HL-60/S4 treated with retinoic acid at 250 ng/mL for 4 days and 3 days (cell line): ENCODE measurements around the gene NRM.

Experiments used
- in situ Hi-C: fragments of 300-500 bp; cut with MboI; formaldehyde crosslinking; loops from 2 replicates; pipeline ENCODE4 v1.7.0; 2022; ENCODE audit warnings: low sequenced_read_pairs

NRM gene

DNA sequence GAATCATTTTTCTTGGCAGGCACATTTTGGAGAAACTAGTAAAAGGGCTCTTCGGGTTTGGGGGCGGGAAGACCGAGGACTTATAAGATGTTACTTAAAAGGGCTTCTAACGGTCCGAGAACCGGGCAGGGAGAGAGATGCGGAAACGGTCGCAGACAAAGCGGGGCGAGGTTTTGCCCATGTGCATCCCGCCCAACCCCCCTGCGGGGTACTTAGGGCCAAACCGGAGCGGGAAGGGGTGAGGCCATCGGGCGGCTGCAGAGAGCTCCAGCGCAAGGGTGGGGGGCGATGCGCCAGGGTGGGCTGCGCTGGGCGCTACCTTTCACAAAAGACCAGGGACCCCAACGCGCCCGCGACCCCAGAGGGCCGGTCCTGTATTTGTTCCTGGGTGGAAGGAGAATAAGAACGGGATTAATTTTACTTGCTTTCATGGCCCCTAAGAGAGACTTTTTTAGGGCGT is 30.0 kb upstream of the NRM start:
- in situ Hi-C loops = no loop called here

DNA sequence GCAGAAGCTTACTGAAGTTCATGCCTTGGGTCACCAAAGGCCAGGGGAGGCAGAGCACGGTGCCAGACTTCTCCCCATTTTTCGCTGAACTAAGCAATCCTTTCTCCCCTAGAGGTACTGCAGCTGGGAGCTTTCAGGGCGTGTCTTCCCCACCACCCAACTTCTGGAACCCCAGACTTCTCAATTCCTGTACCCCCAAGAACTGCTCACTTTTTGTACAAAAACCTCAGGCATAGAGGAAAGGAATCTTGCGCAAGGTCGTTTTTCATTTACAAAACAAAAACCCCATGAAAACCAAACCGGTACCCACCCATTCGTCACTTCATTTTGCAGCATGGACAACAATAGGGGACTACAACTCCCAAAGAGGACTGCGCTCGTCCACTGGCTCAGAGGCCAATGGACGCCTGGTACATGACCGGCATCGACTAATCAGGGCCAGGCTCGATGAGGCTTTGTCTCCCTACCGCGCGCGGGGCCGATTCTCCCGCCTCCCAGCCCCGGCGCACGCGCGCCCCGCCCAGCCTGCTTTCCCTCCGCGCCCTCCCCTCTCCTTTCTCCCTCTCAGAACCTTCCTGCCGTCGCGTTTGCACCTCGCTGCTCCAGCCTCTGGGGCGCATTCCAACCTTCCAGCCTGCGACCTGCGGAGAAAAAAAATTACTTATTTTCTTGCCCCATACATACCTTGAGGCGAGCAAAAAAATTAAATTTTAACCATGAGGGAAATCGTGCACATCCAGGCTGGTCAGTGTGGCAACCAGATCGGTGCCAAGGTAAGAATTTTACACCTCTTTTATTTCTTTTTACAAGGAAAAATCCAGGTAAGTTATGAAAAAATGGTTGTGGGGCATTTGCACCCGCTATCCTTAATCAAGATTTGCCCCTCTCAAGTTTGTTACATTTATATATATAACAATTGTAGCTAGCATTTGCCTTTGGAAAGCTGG is 29.3 kb upstream of the NRM start, which contains the start of gene TUBB:
Gene TUBB, plus strand, starts transcription at position 562 of the 947 bp plus-strand sequence. Its CDS starts 155 bp downstream, at position 717.
- in situ Hi-C loops = loop anchor here (5.0 kb wide), 1 partner anchor 38 kb away; no protein-coding TSS in a partner anchor

DNA sequence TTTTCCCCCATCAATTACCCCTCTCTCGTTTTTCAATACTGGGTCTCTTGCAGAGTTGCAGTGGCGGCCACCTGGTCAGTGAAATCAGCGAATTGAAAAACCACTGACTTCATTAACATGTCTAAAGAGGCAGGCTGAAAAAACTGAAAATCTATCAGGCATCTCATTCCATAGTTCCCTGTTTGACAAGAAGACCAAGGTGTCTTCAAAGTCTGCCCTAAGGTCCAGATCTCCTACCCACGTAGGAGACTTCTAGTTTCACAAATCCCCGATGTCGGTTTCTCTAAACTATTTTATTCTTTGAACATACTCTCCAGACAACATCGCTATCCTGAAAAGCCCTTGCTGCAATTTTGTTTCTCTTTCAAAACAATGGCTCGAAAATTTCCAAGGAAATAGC is 28.6 kb upstream of the NRM start:
- in situ Hi-C loops = loop anchor here (5.0 kb wide), 1 partner anchor 37 kb away; no protein-coding TSS in a partner anchor

DNA sequence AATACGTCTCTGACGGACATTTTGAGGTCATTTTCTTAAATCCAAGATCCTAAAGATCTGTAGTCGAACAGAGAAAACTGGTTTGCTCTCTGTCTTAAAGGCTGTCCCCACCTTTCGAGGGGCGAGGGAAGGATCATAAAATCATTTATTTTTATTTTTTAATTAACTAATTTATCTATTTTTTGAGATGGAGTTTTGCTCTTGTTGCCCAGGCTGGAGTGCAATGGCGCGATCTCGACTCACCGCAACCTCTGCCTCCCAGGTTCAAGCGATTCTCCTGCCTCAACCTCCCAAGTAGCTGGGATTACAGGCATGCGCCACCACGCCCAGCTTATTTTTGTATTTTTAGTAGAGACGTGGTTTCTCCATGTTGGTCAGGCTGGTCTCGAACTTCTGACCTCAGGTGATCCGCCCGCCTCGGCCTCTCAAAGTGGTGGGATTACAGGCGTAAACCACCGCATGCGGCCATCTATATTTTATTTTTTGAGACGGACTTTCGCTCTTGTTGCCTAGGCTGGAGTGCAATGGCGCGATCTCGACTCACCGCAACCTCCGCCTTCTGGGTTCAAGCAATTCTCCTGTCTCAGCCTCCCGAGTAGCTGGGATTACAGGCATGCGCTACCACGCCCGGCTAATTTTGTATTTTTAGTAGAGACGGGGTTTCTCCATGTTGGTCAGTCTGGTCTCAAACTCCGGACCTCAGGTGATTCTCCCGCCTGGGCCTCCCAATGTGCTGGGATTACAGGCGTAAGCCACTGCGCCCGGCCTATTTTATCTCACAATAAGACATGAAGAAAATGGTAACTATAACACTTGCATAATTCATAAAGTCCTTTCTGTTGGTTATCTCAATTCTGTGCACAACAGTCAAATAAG is 27.3 kb upstream of the NRM start:
- in situ Hi-C loops = loop anchor here (5.0 kb wide), 1 partner anchor 36 kb away; no protein-coding TSS in a partner anchor

DNA sequence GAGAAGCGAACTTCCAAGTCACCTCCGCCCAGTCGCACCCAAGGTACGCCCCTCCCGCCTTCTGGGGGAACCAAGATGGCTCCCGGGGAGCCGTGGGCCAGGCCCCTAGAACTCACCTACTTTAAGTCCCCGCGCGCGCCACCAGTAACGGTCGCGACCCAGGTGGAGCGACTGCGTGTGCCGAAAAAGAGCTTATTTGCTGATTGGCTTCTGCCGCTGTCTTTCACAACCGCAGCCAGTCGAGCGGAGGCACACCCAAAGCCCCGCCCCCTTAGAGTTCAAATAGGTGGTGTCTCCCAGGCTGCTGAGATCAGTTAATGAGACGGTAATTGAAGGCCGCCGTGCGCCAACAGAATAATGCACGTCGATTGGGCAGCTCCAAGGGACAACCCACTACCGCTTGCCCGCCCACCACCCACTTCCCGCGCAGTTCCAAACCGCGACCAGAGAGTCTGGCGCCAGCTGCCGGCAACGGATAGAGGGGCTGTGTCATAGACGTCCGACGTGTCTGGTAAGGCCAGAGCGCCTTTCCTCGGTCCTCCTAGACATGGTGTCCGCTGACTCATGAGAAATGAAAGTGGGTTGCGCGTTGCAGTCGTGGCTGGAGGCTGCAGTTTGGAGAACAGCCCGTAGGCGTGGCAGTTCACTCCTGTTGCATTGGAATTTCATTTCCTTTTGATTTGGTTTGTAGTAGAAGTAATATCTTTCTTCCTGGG is 26.5 kb upstream of the NRM start, which contains the start of gene MDC1:
Gene MDC1, minus strand, starts transcription at position 153 of the 716 bp plus-strand sequence. CDS start 2,106 bp downstream, outside the sequence.
- in situ Hi-C loops = loop anchor here (5.0 kb wide), 1 partner anchor 35 kb away; no protein-coding TSS in a partner anchor

DNA sequence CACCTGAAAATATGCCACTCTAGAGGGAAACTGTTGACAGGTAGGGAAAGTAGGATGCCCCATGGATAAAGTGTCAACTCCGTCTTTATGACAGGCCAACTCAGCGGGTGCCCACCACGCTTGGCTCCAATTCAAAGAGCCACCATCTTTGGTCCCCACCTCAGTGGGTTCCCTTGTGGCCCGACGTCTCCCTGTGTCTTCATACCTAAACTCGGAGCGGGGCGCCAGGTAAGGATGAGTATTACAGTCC is 26.0 kb upstream of the NRM start:
- in situ Hi-C loops = loop anchor here (5.0 kb wide), 1 partner anchor 35 kb away; no protein-coding TSS in a partner anchor

DNA sequence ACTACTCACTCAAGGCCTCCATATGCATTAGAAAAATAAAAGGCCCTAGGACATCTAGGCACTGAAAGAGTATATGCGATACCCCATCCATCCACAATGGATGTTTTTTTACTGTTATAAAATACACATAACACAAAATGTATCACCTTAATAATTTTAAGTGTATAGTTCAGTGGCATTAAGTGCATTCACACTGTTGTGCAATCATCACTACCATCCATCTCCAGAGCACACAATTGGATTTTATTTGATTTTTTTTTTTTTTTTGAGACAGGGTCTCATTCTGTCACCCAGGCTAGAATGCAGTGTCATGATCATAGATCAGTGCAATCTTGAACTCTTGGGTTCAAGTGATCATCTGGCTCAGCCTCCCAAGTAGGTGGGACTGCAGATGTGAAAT is 23.5 kb upstream of the NRM start:
- in situ Hi-C loops = no loop called here

DNA sequence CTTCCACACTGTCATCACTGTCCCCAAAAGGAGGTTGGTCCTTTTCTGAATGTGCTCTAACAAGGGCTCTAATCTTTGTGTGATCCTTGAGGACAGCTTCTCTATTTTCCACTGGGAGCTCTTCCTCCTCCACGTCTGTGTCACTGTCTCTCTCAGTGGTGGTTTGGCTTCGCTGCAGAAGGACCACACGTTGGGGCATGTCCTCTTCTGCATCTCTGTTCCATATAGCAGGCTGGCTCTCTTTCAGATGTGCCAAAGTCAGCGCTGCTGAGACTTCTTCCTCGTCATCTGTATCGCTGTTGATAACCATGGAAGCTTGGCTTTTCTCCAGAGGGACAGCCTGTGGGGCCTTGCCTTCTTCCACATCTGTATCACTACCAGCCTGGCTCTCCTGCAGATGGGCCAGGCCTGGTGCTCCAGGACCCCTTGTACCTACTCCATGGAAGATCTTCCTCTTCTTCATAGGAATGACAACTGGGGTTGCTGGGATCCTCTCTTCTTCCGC is 21.7 kb upstream of the NRM start:
- in situ Hi-C loops = no loop called here

DNA sequence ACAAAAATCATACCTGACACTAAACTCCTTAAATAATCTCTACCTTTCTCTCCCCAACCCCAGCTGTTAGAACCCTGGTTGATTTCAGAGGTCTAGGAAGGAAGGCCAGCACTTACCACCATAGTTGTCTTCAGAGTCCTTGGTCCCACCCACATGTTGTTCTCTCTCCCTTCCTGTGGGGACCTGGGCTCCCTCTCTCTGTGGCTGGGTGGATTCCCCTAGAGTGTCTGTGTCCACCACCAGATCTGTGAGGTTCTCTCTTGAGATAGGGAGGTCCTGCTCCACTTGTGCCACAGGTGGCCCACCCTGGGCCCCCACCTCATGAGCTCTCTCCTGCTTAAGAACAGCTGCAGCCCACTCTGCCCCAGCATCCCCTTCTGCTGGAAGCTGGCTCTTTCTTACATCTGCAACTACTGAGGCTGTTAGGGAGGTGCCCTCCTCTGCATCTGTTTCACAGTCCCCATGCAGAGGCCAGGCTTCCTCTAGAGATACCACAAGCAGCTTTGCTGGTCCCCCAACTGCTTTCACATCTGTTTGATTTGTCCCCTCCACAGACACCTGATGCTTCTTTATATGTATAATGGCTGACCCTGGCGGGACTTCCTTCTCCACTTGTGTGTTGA is 21.1 kb upstream of the NRM start:
- in situ Hi-C loops = no loop called here

DNA sequence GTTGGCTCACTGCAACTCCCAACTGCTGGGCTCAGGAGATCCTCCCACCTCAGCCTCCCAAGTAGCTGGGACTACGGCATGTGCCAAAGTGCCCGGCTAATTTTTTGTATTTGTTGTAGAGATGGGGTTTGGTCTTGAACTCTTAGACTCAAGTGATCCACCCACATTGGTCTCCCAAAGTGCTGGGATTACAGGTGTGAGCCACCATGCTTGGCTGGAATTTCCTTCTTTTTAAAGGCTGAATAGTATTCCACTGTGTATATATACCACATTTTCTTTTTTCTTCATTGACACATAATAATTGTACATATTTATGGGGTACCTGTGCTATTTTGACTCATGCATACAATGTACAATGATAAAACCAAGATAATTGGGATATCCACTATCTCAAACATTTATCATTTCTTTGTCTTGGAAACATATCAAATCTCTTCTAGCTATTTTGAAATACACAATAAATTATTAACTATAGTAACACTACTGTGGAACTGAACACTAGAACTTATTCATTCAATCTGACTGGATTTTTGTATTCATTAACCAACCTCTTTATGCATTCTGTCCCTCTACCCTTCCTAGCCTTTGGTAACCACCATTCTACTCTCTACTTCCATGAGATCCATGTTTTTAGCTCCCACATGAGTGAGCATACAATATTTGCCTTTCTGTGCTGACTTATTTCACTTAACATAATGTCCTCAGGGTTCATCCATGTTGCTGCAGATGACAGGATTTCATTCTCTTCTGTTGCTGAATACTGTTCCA is 18.5 kb upstream of the NRM start:
- in situ Hi-C loops = no loop called here

DNA sequence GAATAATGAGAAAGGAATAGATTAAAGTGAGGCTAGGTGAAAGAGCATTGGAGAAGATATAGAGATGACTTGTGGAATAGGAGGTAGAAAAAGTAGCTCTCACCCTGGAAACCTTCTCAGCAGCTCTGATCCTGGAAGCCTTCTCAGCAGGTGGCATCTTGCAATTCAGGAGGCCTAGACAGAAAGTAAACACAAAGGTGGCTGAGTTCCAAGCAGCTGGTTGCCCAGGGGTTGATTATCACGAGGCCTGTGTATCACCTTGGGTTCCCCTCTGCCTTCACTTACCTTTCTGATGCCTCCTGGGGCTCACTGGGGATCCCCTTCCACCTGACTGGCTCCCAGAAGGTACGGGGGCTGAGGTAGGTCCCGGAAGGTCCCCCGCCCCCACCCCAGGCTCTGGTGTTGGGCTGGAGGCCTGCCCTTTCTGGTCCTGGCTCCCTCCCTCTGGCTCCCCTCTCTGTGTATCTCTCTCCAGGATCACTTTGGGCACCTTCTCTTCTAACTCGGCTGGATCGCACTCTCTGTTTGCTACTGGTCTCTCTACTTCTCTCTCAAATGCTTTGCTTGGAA is 16.6 kb upstream of the NRM start:
- in situ Hi-C loops = no loop called here

DNA sequence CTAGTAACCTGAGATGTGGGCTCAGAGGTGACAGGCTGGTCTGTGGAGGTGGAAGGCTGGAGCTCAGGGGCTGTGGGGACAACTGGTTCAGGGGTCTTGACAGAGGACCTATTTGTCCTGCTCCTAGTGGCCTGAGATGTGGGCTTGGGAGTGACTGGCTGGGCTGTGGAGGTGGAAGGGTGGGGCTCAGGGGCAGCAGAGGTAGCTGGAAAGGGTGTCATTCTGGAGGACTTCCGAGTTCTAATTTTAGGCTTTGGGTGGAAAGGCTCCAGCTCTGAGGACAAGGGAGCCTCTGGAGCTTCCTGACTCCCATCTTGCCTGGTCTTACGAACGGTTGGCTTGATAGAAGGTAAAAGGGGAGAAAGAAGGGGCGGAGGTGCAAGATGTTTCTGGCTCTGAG is 14.8 kb upstream of the NRM start:
- in situ Hi-C loops = no loop called here

DNA sequence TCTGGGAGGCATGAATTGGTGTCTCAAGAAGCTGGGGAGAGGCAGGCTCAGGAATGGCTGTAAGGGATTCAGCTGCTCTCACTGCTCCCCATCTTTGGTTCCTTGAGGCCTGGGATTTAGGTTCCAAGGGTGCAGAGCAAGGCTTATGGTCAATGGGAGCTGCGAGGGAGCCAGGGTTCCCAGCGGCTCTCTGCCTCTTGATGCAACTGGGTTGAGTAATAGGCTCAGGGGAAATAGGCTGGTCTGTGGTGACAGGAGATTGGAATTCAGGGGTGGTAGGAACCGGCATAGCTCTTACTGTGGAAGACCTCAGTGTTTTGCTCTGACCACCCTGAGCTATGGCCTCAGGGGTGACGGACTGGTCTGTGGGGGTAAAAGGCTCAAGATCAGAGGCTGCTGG is 13.0 kb upstream of the NRM start:
- in situ Hi-C loops = no loop called here

DNA sequence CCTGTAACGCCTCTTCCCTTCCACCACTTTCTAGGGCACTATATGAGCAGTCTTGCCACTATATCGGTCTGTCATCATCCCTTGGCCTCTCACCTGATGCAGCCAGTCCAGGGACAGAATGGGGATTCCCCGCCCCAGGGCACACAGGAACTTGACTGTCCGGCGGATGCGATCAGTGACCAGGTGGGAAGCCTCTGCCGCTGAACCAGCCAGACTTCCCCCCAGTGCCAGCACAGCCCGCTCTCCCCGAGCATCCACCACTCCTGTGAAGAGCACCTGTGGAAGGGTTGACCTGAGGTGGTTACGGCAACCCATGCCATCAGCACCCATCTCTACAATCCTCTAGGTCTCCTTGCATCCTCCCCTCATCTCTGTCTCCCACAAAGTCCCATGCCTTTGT is 12.2 kb upstream of the NRM start:
- in situ Hi-C loops = no loop called here

DNA sequence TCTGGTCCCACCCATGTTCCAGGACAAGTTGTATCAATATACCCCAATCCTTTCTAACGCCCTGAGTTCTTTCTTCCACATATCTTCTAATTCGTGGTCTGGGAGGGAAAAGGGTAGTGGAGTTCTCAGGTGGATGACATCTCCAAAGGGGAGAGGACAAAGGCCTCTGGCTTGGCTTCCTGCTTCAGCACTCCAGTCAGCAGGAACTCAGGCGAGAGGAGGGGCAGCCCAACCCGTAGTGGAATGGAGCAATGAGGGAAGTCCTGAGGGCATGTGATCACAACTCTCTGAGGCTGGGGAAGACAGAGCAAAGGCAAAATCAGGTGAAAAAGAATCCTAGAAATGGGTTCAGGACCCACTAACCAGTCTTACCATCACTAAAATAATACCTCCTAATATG is 9.6 kb upstream of the NRM start:
- in situ Hi-C loops = no loop called here

DNA sequence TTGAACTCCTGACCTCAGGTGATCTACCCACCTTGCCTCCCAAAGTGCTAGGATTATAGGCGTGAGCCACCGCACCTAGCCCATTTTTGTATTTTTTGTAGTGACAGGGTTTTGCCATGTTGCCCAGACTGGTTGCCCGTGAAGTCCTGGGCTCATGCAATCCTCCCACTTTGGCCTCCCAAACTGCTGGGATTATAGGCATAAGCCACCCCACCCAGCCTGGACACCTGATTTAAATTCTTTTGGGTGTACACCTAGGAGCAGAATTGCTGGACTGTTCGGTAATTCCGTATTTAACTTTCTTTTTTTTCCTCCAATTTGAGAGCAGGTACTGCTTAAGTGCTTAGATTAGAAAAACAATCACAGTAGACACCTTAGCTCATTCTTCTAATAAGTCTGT is 5.6 kb upstream of the NRM start:
- in situ Hi-C loops = no loop called here

DNA sequence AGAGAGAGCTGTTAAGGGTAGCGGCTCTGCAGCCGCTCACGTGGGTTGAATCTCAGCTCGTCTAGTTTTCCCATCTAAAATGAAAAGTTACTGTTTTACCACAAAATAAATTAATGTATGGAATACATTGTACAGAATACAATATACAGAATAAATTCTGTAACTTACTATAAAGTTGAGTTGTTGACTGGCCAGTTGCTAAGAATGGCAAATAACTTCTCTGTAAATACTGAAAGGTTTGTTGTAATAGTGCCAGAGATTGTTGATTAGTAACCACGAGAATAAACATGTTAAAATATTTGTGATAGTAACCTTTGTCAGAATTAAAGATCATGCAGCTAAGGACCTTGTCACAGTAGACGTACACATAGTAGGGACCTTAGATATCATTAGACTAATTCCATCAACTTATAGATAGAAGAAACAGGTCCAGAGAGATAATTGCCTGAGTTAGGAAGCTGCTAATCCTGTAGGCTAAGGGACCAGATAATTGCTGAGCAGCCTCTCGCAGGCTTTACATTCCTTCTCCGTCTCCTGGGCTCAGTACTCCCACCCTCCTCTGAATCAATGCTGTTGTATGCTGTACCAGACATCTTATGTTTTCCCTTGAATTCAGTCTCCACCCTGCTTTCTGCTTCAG is 544 bp upstream of the NRM start:
- in situ Hi-C loops = no loop called here

DNA sequence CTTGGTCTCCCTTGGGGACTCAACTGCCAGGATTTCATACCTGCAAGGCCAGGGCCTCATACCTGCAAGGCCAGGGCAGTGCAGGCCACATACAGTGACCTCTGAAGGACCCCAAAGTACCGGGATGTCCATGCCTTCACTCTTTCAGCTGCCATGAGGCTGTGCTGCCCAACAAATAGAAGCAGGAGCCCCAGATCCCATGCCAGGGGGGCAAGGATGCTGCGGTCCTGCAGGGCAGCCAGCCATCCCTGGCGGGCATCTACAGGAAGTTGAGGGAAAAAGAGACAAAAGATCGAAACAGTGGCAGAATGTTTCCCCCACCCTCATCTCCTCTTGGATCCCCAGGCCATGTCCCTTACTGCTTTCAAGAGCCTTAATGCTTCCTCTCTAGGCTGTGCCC is 799 bp downstream of the NRM start:
- in situ Hi-C loops = no loop called here
